Measurements from ENCODE around the gene SLC26A9. TPM values are rescaled to one million over a fixed set of nuclear protein-coding genes. Genes with fewer than 3 reads are reported as not detected.

The SLC26A9 gene
- total and polyA plus RNA-seq, 10 of the 15 experiments (the other 5 are each of a cell fraction or from before 2014, with no cell fraction given) = 0.09 to 0.40 (median 0.17) TPM

DNA sequence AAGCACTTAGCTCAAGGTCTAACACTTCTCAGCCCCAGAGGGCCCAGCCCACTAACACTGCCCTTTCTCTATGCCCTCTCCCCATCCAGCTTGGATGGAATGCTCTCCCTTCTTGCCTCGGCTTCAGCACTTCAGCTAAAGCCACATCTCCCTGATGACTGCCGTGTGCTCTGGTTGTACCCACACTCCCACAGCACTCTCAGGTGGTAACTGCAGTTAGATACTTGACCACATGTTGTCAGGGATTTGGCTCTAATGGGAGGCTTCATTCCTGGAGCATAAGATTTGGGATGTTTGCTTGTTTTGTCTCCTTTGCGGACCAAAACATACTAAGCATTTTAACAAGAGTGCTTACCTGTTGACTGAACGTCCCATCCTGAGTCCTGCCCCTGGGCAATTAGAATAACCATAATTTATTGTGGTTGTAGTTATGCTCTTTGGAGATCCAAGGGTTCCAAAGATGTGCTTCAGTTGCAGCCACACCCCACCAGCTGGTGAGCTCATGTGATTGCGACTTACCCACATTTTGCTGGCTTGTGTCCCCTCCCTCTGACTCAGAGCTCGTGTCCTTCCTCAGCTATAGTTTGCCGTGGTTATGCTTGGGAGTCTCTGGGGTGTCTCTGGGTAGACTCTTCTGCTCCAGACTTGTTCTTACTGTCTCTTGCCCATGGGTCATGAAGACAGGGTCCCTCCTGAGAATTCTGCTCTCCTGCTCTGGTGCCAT, 7.7 kb upstream of the SLC26A9 start (continued):
- TF ChIP-seq, protein P1, sequence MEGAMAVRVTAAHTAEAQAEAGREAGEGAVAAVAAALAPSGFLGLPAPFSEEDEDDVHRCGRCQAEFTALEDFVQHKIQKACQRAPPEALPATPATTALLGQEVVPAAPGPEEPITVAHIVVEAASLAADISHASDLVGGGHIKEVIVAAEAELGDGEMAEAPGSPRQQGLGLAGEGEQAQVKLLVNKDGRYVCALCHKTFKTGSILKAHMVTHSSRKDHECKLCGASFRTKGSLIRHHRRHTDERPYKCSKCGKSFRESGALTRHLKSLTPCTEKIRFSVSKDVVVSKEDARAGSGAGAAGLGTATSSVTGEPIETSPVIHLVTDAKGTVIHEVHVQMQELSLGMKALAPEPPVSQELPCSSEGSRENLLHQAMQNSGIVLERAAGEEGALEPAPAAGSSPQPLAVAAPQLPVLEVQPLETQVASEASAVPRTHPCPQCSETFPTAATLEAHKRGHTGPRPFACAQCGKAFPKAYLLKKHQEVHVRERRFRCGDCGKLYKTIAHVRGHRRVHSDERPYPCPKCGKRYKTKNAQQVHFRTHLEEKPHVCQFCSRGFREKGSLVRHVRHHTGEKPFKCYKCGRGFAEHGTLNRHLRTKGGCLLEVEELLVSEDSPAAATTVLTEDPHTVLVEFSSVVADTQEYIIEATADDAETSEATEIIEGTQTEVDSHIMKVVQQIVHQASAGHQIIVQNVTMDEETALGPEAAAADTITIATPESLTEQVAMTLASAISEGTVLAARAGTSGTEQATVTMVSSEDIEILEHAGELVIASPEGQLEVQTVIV (IDR thresholded peaks at IDR 0.05; ENCODE audit: borderline replicate concordance, partially characterized antibody) = no peak
- no peak for TF ChIP-seq WRNIP1 (IDR thresholded peaks at IDR 0.05; ENCODE audit: borderline replicate concordance, low read depth, low read length)
- TF ChIP-seq, protein P2, sequence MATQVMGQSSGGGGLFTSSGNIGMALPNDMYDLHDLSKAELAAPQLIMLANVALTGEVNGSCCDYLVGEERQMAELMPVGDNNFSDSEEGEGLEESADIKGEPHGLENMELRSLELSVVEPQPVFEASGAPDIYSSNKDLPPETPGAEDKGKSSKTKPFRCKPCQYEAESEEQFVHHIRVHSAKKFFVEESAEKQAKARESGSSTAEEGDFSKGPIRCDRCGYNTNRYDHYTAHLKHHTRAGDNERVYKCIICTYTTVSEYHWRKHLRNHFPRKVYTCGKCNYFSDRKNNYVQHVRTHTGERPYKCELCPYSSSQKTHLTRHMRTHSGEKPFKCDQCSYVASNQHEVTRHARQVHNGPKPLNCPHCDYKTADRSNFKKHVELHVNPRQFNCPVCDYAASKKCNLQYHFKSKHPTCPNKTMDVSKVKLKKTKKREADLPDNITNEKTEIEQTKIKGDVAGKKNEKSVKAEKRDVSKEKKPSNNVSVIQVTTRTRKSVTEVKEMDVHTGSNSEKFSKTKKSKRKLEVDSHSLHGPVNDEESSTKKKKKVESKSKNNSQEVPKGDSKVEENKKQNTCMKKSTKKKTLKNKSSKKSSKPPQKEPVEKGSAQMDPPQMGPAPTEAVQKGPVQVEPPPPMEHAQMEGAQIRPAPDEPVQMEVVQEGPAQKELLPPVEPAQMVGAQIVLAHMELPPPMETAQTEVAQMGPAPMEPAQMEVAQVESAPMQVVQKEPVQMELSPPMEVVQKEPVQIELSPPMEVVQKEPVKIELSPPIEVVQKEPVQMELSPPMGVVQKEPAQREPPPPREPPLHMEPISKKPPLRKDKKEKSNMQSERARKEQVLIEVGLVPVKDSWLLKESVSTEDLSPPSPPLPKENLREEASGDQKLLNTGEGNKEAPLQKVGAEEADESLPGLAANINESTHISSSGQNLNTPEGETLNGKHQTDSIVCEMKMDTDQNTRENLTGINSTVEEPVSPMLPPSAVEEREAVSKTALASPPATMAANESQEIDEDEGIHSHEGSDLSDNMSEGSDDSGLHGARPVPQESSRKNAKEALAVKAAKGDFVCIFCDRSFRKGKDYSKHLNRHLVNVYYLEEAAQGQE (IDR thresholded peaks at IDR 0.05; ENCODE audit: low read depth, low read length) = no peak
- TF ChIP-seq SMAD1 (IDR thresholded peaks at IDR 0.05; ENCODE audit: low read depth, partially characterized antibody) = no peak
- TF ChIP-seq BHLHE40 (IDR thresholded peaks at IDR 0.05; ENCODE audit: borderline replicate concordance in 1 of 2, low read depth in 2 of 2, low read length in 1 of 2) = no peak
- TF ChIP-seq HDAC6 (IDR thresholded peaks at IDR 0.05; ENCODE audit: unreplicated experiment) = no peak
- no peak for TF ChIP-seq NFYB (IDR thresholded peaks at IDR 0.05; ENCODE audit: insufficient read depth, low read depth, low read length)
- no peak for TF ChIP-seq SP1 (IDR thresholded peaks at IDR 0.05; ENCODE audit: low read depth, low read length)
- no peak for TF ChIP-seq POLR2A (IDR thresholded peaks at IDR 0.05; ENCODE audit: low read depth, low read length)
- TF ChIP-seq, protein P3, sequence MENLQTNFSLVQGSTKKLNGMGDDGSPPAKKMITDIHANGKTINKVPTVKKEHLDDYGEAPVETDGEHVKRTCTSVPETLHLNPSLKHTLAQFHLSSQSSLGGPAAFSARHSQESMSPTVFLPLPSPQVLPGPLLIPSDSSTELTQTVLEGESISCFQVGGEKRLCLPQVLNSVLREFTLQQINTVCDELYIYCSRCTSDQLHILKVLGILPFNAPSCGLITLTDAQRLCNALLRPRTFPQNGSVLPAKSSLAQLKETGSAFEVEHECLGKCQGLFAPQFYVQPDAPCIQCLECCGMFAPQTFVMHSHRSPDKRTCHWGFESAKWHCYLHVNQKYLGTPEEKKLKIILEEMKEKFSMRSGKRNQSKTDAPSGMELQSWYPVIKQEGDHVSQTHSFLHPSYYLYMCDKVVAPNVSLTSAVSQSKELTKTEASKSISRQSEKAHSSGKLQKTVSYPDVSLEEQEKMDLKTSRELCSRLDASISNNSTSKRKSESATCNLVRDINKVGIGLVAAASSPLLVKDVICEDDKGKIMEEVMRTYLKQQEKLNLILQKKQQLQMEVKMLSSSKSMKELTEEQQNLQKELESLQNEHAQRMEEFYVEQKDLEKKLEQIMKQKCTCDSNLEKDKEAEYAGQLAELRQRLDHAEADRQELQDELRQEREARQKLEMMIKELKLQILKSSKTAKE (IDR thresholded peaks at IDR 0.05; ENCODE audit: low read depth, poor library complexity, severe bottlenecking) = no peak
